Breast epithelium (tissue), 3 donors: ENCODE measurements around the gene IFNLR1.

Source experiments
- CTCF ChIP-seq, 3 donors: fragments of 450-650 bp; IDR thresholded peaks; one replicate each; pipeline ENCODE4 v1.5.1; 2016 to 2017; ENCODE audit warnings: antibody characterized with exemption in 3 of 3, mild to moderate bottlenecking in 3 of 3, moderate library complexity in 3 of 3
- POLR2AphosphoS5 ChIP-seq, 3 donors: sonication (generic); formaldehyde crosslinking; IDR thresholded peaks; one replicate each; pipeline ENCODE4 v1.6.1; 2017; ENCODE audit warnings: antibody characterized with exemption in 3 of 3

GRCh38 chr1:24180676-24181075, 6.4 kb downstream of the IFNLR1 start:
- no peak for TF ChIP-seq CTCF (IDR thresholded peaks at IDR 0.05)
- TF ChIP-seq POLR2AphosphoS5 (IDR thresholded peaks at IDR 0.05), result no peak
